ENCODE results near the gene ADGRL1.

- TF ChIP-seq, protein P1, sequence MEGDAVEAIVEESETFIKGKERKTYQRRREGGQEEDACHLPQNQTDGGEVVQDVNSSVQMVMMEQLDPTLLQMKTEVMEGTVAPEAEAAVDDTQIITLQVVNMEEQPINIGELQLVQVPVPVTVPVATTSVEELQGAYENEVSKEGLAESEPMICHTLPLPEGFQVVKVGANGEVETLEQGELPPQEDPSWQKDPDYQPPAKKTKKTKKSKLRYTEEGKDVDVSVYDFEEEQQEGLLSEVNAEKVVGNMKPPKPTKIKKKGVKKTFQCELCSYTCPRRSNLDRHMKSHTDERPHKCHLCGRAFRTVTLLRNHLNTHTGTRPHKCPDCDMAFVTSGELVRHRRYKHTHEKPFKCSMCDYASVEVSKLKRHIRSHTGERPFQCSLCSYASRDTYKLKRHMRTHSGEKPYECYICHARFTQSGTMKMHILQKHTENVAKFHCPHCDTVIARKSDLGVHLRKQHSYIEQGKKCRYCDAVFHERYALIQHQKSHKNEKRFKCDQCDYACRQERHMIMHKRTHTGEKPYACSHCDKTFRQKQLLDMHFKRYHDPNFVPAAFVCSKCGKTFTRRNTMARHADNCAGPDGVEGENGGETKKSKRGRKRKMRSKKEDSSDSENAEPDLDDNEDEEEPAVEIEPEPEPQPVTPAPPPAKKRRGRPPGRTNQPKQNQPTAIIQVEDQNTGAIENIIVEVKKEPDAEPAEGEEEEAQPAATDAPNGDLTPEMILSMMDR (IDR thresholded peaks at IDR 0.05 in 4 of 5, conservative IDR thresholded peaks at IDR 0.05 in 1 of 5), result no peak
- no peak for TF ChIP-seq POLR2A (IDR thresholded peaks at IDR 0.05)
Observed at GRCh38 chr19:14149509-14149994, 56.4 kb downstream of the ADGRL1 start.
